IPS DF 4.7 (cell line): ENCODE measurements around the gene DNAH14.
A peak's percentile ranks its signal among the peaks of the same experiment; 100 is the strongest.
"Not testable (repeated sequence)": the region's sequence is repeated elsewhere in the genome, so short reads cannot be mapped to it uniquely, and the experiment has no call there.

ENCODE experiments used
- DNase-seq: peaks from one replicate; pipeline ENCODE4 v3.0.0-alpha.2; 2013; ENCODE audit warnings: low spot score; ENCODE audit errors: extremely low read depth

Gene DNAH14

GRCh38 chr1:225253173-225253572 is 323.7 kb downstream of the DNAH14 start:
- DNase-seq = no peak

GRCh38 chr1:225253784-225254183 is 324.3 kb downstream of the DNAH14 start:
- DNase-seq = no peak

GRCh38 chr1:225254676-225255075 is 325.2 kb downstream of the DNAH14 start:
- no peak for DNase-seq

GRCh38 chr1:225257081-225257480 is 327.6 kb downstream of the DNAH14 start:
- DNase-seq = no peak

GRCh38 chr1:225258811-225259210 is 329.3 kb downstream of the DNAH14 start:
- no peak for DNase-seq

- no peak for DNase-seq
Observed at GRCh38 chr1:225259542-225259941, 330.1 kb downstream of the DNAH14 start.

- DNase-seq = no peak
Observed at GRCh38 chr1:225260319-225260718, 330.8 kb downstream of the DNAH14 start.

- no peak for DNase-seq
Observed at GRCh38 chr1:225277445-225277844, 348.0 kb downstream of the DNAH14 start.

GRCh38 chr1:225280563-225280962 is 351.1 kb downstream of the DNAH14 start:
- DNase-seq = no peak

- DNase-seq = no peak
Observed at GRCh38 chr1:225290244-225290643, 360.8 kb downstream of the DNAH14 start.

- no peak for DNase-seq
Observed at GRCh38 chr1:225299624-225300023, 370.1 kb downstream of the DNAH14 start.

- DNase-seq = no peak
Observed at GRCh38 chr1:225300381-225300780, 370.9 kb downstream of the DNAH14 start.

- no peak for DNase-seq
Observed at GRCh38 chr1:225304996-225305395, 375.5 kb downstream of the DNAH14 start.

GRCh38 chr1:225310544-225310943 is 381.1 kb downstream of the DNAH14 start:
- not testable (repeated sequence) for DNase-seq

GRCh38 chr1:225318706-225319575 is 389.5 kb downstream of the DNAH14 start:
- DNase-seq = peak; percentile 22

GRCh38 chr1:225319871-225320270 is 390.4 kb downstream of the DNAH14 start:
- no peak for DNase-seq

- DNase-seq = no peak
Observed at GRCh38 chr1:225321784-225322183, 392.3 kb downstream of the DNAH14 start.

- no peak for DNase-seq
Observed at GRCh38 chr1:225329041-225329440, 399.6 kb downstream of the DNAH14 start.

- not testable (repeated sequence) for DNase-seq
Observed at GRCh38 chr1:225329996-225330395, 400.5 kb downstream of the DNAH14 start.

- DNase-seq = no peak
Observed at GRCh38 chr1:225332686-225333085, 403.2 kb downstream of the DNAH14 start.

- not testable (repeated sequence) for DNase-seq
Observed at GRCh38 chr1:225335098-225335778, 405.8 kb downstream of the DNAH14 start.

GRCh38 chr1:225338545-225338944 is 409.1 kb downstream of the DNAH14 start:
- no peak for DNase-seq

- DNase-seq = no peak
Observed at GRCh38 chr1:225341642-225342041, 412.2 kb downstream of the DNAH14 start.
